Measurements from ENCODE around the gene COMTD1.
A peak's percentile ranks its signal among the peaks of the same experiment; 100 is the strongest.

The COMTD1 gene

GRCh38 chr10:75234017-75234682, 1.6 kb downstream of the COMTD1 start:
- H3K4me2 ChIP-seq (ENCODE audit: low read length), result peak overlapping the region; percentile 96
- H3K9ac ChIP-seq, result no peak overlapping the region
- peak overlapping the region; percentile 65 for H3K4me3 ChIP-seq (ENCODE audit: low read depth, low read length)

GRCh38 chr10:75233444-75234016, 2.2 kb downstream of the COMTD1 start:
- no peaks in the 10 kb centered on the region for H3K9me3 ChIP-seq (ENCODE audit: control insufficient read depth, low read length)
- no peaks in the 10 kb centered on the region for H3K27me3 ChIP-seq (ENCODE audit: control insufficient read depth, insufficient read depth, low read length)
- peaks cover 6% of the 10 kb centered on the region for H3K79me2 ChIP-seq
- peaks cover 22% of the 10 kb centered on the region for H3K4me1 ChIP-seq
- peak overlapping the region; percentile 29 for H3K4me2 ChIP-seq (ENCODE audit: low read length)
- peak overlapping the region; percentile 65 for H3K4me3 ChIP-seq (ENCODE audit: low read depth, low read length)
- peak overlapping the region; percentile 76 for H3K27ac ChIP-seq
- TF ChIP-seq, protein P1, sequence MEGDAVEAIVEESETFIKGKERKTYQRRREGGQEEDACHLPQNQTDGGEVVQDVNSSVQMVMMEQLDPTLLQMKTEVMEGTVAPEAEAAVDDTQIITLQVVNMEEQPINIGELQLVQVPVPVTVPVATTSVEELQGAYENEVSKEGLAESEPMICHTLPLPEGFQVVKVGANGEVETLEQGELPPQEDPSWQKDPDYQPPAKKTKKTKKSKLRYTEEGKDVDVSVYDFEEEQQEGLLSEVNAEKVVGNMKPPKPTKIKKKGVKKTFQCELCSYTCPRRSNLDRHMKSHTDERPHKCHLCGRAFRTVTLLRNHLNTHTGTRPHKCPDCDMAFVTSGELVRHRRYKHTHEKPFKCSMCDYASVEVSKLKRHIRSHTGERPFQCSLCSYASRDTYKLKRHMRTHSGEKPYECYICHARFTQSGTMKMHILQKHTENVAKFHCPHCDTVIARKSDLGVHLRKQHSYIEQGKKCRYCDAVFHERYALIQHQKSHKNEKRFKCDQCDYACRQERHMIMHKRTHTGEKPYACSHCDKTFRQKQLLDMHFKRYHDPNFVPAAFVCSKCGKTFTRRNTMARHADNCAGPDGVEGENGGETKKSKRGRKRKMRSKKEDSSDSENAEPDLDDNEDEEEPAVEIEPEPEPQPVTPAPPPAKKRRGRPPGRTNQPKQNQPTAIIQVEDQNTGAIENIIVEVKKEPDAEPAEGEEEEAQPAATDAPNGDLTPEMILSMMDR (IDR thresholded peaks at IDR 0.05), result no peak
- H3K36me3 ChIP-seq (ENCODE audit: control insufficient read depth, insufficient read depth, low read length), result no peaks in the 10 kb centered on the region
- no peak overlapping the region for H3K9ac ChIP-seq
- H2AFZ ChIP-seq, result peak overlapping the region; percentile 90

More at GRCh38 chr10:75234017-75234682, 1.6 kb downstream of the COMTD1 start:
- Histone ChIP-seq H3K9me3 (ENCODE audit: control insufficient read depth, low read length) (no peaks in the 10 kb centered on the region), H3K27me3 (ENCODE audit: control insufficient read depth, insufficient read depth, low read length) (no peaks in the 10 kb centered on the region), H3K36me3 (ENCODE audit: control insufficient read depth, insufficient read depth, low read length) (no peaks in the 10 kb centered on the region), H2AFZ (peak overlapping the region; percentile 90), H3K79me2 (peaks cover under 1% of the 10 kb centered on the region), H3K4me1 (peaks cover 19% of the 10 kb centered on the region), H3K27ac (peak overlapping the region; percentile 76)
- TF ChIP-seq, protein P1 (IDR thresholded peaks at IDR 0.05), result no peak

GRCh38 chr10:75231672-75232581, 3.8 kb downstream of the COMTD1 start:
- peaks cover 16% of the 10 kb centered on the region for H3K79me2 ChIP-seq
- TF ChIP-seq, protein P1 (IDR thresholded peaks at IDR 0.05), result no peak
- no peaks in the 10 kb centered on the region for H3K9me3 ChIP-seq (ENCODE audit: control insufficient read depth, low read length)
- H3K4me3 ChIP-seq (ENCODE audit: low read depth, low read length), result no peak overlapping the region
- no peak overlapping the region for H3K9ac ChIP-seq
- no peaks in the 10 kb centered on the region for H3K27me3 ChIP-seq (ENCODE audit: control insufficient read depth, insufficient read depth, low read length)
- H3K36me3 ChIP-seq (ENCODE audit: control insufficient read depth, insufficient read depth, low read length), result no peaks in the 10 kb centered on the region
- H2AFZ ChIP-seq, result no peak overlapping the region
- no peak overlapping the region for H3K4me2 ChIP-seq (ENCODE audit: low read length)
- H3K27ac ChIP-seq, result no peak overlapping the region
- H3K4me1 ChIP-seq, result peaks cover 26% of the 10 kb centered on the region

DNA sequence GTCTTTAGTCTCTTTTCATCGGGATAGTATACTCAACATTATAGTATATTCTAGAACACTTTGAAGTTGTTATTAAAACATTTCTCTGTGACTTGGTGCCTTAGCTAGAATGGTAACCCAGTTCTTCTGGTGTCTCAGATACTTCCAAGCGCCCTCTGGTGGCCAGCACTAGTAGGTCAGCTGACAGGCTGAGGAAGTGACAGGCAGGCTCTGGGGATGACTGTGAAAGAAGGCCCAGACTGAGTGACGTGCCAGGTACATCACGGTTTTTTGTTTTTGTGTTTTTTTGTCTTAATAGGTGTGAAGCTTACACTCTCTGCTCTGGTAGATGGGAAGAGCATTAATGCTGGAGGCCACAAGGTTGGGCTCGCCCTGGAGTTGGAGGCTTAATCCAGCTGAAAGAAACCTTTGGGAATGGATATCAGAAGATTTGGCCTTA, 5.1 kb downstream of the COMTD1 start:
- H2AFZ ChIP-seq, result no peak overlapping the region
- no peaks in the 10 kb centered on the region for H3K9me3 ChIP-seq (ENCODE audit: control insufficient read depth, low read length)
- no peak overlapping the region for H3K4me3 ChIP-seq (ENCODE audit: low read depth, low read length)
- no peaks in the 10 kb centered on the region for H3K36me3 ChIP-seq (ENCODE audit: control insufficient read depth, insufficient read depth, low read length)
- H3K27ac ChIP-seq, result no peak overlapping the region
- peak overlapping the region; percentile 11 for H3K4me2 ChIP-seq (ENCODE audit: low read length)
- TF ChIP-seq, protein P1 (IDR thresholded peaks at IDR 0.05), result peak; percentile 93
- H3K9ac ChIP-seq, result no peak overlapping the region
- H3K79me2 ChIP-seq, result peaks cover 24% of the 10 kb centered on the region
- peaks cover 34% of the 10 kb centered on the region for H3K4me1 ChIP-seq
- no peaks in the 10 kb centered on the region for H3K27me3 ChIP-seq (ENCODE audit: control insufficient read depth, insufficient read depth, low read length)

All from parathyroid adenoma (tissue), 2 donors.